ENCODE data around the gene ANO3.

ANO3 gene

GRCh38 chr11:26359055-26359454 is 27.1 kb downstream of the ANO3 start:
- DNase-seq: no peak

DNA sequence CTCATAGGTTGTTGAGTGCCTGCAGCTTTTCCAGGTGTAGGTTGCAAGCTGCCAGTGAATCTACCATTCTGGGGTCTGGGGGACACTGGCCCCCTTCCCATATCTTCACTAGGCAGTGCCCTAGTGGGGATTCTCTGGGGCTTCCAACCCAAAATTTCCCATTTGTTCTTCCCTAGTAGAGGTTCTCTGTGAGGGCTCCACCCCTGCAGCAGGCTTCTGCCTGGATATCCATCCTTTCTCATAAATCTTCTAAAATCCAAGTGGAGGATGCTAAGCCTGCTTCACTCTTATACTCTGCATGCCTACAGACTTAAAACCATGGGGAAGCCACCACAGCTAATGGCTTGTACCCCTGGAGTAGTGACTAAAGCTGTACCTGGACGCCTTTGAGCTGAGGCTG is 33.4 kb downstream of the ANO3 start:
- no peak for DNase-seq

GRCh38 chr11:26377619-26378018 is 45.7 kb downstream of the ANO3 start:
- DNase-seq: no peak

- no peak for DNase-seq
Observed at GRCh38 chr11:26399336-26399735, 67.4 kb downstream of the ANO3 start.

- DNase-seq: no peak
Observed at GRCh38 chr11:26410706-26411366, 78.9 kb downstream of the ANO3 start.

- no peak for DNase-seq
Observed at GRCh38 chr11:26412955-26413354, 81.0 kb downstream of the ANO3 start.

- DNase-seq: no peak
Observed at GRCh38 chr11:26418386-26418912, 86.5 kb downstream of the ANO3 start.

- no peak for DNase-seq
Observed at GRCh38 chr11:26420331-26420730, 88.4 kb downstream of the ANO3 start.

DNA sequence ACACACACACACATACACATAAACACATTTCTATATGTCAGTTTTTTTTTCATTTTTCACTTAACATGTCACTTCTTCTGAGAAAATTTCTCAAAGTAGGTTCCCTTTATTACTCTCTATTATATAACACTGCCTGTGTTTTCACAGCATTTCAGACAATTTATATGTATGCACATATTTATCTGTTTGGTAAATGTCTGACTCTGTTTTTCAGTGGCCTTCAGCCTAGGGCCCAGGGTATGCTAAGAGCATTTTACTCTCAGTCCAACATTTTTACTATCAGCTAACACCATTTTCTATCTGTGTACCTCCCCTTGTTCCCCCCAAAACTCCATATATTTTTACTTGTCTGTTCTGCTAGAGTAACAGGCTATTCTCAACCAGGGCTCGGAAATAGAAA is 92.3 kb downstream of the ANO3 start:
- no peak for DNase-seq

GRCh38 chr11:26439854-26440253 is 107.9 kb downstream of the ANO3 start:
- no peak for DNase-seq

DNA sequence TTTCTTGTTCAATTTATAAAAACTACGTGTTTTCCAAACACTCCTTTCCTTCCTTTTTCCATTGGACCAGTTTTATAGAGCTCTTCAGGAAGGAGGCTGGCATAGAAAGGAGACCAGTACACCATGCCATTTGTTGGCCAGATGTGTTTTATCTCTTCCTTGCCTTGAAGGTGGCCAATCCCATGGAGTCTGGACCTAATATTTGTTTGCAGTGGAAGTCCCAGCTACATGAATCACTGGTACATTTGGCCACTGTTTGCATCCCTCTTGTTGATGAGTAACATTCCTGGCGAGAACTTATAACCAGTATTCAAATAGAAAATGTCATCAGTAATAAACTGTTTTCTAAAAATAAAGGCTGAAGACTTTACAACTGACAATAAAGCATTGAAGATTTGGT is 110.2 kb downstream of the ANO3 start:
- no peak for DNase-seq

DNA sequence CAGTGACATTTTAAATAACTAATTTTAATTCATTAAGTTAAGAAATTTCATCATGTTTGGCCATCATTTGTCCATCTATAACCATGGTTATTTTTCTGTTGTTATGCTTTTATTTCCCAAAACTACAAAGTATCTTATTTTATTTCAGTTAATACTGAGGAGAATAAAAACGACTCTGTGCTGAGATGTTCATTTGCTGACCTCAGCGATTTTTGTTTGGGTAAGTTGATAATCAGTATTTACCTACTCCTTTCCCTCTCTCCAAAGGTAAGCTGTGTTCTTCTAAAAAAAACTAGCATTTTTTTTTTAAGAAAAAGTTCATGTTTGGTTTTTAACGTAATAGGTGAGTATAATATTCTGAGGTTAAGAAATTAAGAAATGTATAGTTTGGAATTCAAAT is 111.7 kb downstream of the ANO3 start:
- no peak for DNase-seq

DNA sequence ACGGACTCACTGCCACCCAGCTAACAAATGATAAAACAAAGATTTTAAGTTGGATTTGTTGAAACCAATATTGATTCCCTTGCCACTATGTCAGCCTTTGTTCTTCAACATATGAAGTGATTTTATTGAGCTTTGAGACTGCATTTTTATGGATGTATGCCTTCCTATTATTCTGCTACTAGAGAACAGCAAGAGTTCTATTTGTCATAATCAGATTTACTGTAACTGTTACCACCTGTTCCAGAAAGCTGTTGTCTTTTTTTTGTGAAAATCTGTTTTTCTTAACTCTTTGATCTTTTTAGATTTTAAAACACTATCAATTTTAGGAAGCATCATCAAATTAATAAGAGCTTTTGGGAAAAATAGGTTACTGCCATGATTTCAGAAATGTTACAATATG is 125.7 kb downstream of the ANO3 start:
- no peak for DNase-seq

GRCh38 chr11:26465274-26465673 is 133.3 kb downstream of the ANO3 start:
- no peak for DNase-seq

DNA sequence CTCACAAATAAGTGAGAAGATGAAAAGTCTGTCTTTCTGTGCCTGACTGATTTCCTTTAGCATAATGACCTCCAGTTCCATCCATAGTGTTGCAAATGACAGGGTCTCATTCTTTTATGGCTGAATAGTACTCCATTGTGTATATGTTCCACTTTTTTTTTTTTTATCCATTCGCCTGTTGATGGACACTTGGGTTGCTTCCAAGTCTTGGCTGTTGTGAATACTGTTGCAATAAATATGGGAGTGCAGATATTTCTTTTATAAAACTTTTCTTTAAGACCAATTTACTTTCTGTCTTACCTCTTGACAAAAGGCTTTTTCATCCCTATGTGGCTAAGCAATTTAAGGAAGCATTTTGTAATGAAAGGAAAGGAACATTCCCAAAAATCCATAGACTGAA is 135.6 kb downstream of the ANO3 start:
- no peak for DNase-seq

DNA sequence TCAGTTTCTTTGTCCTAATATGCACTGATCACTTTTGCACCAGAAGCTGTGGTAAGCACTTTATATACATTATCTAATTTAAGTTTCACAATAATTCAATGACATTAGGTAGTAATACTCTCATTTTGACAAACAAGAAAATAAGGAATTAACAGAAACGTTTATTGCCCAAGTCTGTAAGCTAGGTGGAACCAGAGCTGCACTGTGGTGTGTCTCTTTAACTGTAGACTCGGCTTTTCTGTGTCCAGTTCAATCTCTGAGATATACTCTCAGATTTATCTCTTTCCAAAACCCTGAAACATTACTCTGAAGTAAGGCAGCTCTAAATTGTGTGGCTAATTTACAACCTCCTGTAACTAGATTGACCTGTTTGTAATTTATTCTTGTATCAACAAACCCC is 139.1 kb downstream of the ANO3 start:
- no peak for DNase-seq

GRCh38 chr11:26473216-26474194 is 141.6 kb downstream of the ANO3 start:
- no peak for DNase-seq

DNA sequence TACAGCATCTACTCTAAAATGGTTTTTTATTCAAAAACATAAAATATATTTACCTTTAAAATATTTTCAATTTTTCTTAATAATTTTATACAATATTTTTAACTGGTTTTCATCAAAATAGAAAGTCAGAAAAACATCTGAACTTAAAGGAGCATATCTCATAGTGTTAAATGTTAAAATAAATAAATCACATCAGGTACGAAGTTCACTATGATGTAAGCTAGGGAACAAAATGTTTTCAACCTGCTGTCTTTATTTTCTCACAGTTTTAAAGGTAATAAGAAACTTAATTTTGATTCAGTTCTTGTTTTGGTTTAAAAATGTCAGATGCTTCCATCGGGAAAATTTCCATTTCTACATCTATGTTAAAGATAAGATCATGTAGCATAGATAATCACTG is 142.5 kb downstream of the ANO3 start:
- DNase-seq: no peak

DNA sequence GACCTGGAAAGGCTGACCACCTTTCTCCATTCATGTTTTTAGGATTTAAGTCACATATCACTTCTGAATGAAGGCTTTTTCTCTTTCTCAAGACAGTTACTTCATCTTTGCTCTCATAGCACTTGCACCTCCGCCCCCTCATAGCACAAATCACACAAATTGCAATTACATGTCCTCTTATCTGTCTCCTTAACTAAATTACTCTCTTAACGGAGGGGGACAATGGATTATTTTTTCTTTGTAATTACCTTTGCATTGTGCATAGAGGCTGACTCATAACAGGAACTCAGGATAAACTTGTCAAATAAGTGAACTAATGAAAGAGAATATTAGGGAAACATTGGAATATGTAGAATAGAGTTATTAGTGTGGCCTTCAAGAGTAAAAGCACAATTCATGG is 145.5 kb downstream of the ANO3 start:
- no peak for DNase-seq

DNA sequence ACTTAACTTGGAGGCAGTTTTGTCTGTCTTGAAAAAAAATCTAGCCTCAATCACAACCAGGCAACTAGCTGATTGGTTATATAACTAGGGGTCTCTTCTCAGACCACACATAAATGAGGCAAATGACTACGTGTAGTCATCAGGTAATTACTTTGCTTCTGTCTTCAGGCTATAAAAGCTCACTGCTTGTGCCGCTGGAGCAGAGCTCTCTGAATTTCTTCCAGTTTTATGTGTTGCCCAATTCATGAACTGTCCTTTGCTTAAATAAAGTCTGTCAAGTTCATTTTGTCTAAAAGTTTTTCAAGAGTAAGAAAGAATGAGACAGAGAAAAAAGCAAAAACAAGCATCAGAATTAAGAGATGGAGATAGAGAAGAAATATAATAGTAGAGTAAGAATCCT is 146.8 kb downstream of the ANO3 start:
- DNase-seq: no peak

GRCh38 chr11:26480041-26480440 is 148.1 kb downstream of the ANO3 start:
- DNase-seq: no peak

GRCh38 chr11:26483108-26483507 is 151.2 kb downstream of the ANO3 start:
- no peak for DNase-seq

DNA sequence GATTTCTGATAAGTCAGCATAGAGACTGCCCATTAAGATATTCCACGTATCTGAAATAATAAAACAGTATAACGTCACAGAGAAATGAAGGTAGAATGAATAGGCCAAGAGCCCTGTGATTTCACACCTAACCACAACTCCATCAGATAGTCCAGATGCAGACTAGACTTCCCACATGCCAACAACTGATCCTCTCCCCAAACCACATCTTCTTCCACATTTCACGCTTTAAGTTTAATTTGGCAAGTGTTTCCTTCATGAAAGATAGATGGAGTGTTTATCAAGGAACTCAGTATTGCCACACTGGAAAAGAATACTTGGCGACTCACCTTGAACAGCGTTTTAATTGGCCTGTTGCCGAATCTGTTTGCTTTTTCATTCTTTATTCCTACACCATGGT is 158.6 kb downstream of the ANO3 start:
- DNase-seq: no peak

DNA sequence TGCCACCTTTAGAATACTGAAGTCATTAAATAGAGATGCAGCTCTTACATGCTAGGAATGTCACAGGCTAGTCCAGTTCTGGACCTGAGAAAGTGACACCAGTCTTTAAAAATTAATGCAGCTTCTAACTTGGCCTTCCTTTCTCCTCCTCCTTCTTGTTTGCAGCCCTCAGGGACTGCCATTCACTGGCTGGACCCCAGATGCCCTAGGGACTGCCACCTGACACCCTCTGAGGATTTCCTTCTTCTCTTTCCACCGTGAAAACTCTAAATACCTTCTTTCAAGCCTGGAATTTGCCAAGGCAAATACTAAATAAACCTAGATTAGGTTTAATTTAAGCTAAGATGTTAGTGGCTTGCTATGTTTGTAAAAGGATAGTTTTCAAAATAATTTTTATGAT is 161.7 kb downstream of the ANO3 start:
- no peak for DNase-seq
